ENCODE results near the gene SURF6. TPM values are rescaled to one million over a fixed set of nuclear protein-coding genes. Genes with fewer than 3 reads are reported as not detected.
"Not testable (repeated sequence)": the region's sequence is repeated elsewhere in the genome, so short reads cannot be mapped to it uniquely, and the experiment has no call there.

The SURF6 gene
- total RNA-seq (10 to 100 TPM; 29.8 to 34.1 TPM), polyA plus RNA-seq (10 to 100 TPM in 2 of 3 donors, 1 to 10 TPM in 1; 4.9 to 16.9 (median 10.1) TPM), total RNA-seq (36.9 to 153 (median 71.6) reads per million in 6 experiments)

DNA sequence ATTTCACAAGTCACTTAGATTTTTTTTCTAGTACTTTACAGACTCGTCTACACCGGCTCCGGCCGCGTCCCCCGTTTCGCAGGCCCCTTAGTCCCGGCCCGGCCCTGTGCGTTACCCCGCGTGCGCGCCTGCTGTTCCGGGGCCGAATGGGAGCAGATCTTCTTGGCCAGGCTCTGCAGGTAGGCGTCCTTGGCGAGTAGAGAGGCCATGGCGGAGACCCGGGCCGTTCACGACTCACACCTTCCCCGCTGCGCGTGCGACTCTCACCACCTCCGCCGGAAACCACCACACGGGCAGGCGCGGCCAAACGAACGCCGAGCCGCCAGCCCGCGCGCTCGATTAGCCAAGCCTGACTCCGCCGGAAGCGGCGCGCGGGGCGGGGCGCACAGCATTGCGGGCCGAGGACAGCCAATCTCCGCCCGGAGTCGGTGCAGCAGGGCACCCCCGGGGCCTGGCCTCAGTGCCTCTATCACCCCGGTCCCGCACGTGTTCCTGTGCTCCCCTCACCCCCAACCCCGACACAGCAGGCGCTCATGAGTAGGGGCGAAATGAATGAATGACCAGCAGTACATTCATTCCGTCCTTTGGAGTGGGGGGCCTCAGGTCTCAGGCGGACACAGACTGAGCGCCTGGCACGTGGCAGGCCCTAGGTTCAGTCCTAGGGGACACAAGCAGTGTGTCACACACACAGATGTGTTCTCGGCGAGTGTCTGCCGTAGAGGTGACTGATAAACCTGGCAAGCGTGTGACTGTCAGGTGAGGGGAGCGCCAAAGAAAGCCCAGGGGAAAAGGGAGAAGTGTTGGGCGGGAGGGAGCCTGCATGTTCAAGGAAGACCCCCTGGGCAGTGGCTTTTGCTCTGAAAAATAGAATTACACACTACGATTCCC lies at the start of gene SURF6:
Gene SURF6 (minus strand): TSS at position 265 of the 888 bp plus-strand sequence. CDS start 56 bp downstream, at position 209.
- Mint-ChIP-seq H3K36me3 (peaks cover 0 to 54% (median 7%) of the 10 kb centered on the region in 3 donors), H3K4me1 (peaks cover 22 to 65% (median 60%) of the 10 kb centered on the region in 4 donors)

DNA sequence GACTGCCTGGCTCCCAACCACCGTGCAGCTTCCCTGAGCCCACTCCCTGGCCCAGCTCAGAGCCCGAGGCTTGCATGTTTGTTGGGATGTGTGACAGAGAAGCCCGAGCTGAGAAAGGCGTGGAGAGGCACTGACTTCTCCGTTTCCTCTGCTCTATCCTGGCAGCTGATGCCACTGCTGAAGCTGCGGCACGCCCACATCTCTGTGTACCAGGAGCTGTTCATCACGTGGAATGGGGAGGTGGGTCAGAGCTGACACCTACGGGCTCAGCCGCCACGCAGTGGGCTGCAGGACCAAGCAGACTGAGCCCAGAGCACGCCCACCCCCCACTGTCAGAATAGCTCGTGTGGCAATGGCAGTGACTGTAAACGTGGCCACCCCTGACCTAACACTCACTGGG lies 49.5 kb upstream of the SURF6 start:
- ATAC-seq (no peak), DNase-seq (no peak)
- POLR2A ChIA-PET: interaction anchor here (0.7 kb wide), 1 partner anchor 29 kb away, joined by 5 read pairs; the partner anchor contains the start of genes SURF1 and SURF2
- Mint-ChIP-seq H3K27me3 (peaks cover 0 to 12% (median 2%) of the 10 kb centered on the region in 5 donors), H3K4me3 (no peak overlapping the region), H3K4me1 (no peaks in the 10 kb centered on the region), H3K9me3 (no peaks in the 10 kb centered on the region), H3K27ac (no peak overlapping the region), H3K36me3 (no peaks in the 10 kb centered on the region)

More for the DNA sequence above, at the start of gene SURF6:
- ATAC-seq (peak; percentile 93 to 95), DNase-seq (peak; percentile 88 to 94 (median 92))
- peak within 1 kb of the TSS; percentile 89 to 98 (median 96) for H3K27ac Mint-ChIP-seq
- POLR2A ChIA-PET: interaction anchor here (0.7 to 2.2 kb wide), 6 partner anchors 12 to 149 kb away, joined by 3 to 21 read pairs (median 4); partner anchors contain the start of genes MED22, RPL7A, SURF1 and SURF2
- no peaks in the 10 kb centered on the region for H3K27me3 Mint-ChIP-seq
- no peaks in the 10 kb centered on the region for H3K9me3 Mint-ChIP-seq
- H3K4me3 Mint-ChIP-seq: peak within 1 kb of the TSS; percentile 90 to 98 (median 96)

DNA sequence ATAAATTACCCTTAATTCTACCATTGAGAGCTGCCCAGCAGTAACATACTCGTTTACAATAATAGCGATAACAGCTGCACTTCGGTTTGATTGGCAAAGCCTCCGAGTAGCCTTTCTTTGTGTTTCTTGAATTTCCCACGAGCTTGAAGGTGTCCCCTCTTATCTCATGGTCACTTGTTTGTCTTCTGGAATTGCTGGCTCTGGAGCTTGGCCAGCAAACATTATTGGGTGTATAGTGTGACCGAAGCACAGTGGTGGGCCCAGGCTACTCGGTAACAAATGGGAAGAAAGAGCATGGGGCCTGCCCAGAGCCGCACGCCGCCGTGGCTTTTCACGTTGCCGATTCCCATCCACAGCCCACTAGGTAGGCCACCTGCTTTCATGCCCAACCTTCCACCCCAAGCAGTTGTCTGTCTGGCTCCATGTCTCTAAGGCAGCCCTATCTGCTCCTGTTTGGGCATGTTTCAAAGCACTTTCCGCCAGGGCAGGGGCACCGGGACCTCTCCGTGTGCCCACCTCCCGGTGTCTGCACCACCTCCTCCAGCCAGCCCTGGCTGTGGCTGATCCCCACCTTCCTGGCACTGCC lies 48.8 kb upstream of the SURF6 start:
- H3K4me3 Mint-ChIP-seq: no peak overlapping the region
- no peak for DNase-seq
- no peak for ATAC-seq
- H3K4me1 Mint-ChIP-seq: no peaks in the 10 kb centered on the region
- peaks cover 0 to 6% (median 0%) of the 10 kb centered on the region in 5 donors for H3K27me3 Mint-ChIP-seq
- H3K36me3 Mint-ChIP-seq: no peaks in the 10 kb centered on the region
- H3K9me3 Mint-ChIP-seq: no peaks in the 10 kb centered on the region
- POLR2A ChIA-PET: interaction anchor here (0.7 kb wide), 1 partner anchor 28 kb away, joined by 5 read pairs; the partner anchor contains the start of genes SURF1 and SURF2
- no peak overlapping the region for H3K27ac Mint-ChIP-seq

DNA sequence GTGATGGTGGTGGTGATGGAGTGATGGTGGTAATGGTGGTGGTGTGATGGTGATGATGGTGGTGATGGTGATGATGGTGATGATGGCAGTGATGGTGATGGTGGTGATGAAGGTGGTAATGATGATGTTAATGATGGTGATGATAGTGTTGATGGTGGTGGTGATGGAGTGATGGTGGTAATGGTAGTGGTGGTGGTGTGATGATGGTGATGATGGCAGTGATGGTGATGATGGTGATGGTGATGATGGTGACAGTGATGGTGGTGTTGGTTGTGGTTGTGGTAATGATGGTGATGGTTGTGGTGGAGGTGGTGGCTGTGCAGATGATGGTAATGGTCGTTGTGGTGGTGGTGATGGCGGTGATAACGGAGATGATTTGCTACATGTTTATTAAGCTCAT lies 47.5 kb upstream of the SURF6 start:
- POLR2A ChIA-PET: no interaction called here

DNA sequence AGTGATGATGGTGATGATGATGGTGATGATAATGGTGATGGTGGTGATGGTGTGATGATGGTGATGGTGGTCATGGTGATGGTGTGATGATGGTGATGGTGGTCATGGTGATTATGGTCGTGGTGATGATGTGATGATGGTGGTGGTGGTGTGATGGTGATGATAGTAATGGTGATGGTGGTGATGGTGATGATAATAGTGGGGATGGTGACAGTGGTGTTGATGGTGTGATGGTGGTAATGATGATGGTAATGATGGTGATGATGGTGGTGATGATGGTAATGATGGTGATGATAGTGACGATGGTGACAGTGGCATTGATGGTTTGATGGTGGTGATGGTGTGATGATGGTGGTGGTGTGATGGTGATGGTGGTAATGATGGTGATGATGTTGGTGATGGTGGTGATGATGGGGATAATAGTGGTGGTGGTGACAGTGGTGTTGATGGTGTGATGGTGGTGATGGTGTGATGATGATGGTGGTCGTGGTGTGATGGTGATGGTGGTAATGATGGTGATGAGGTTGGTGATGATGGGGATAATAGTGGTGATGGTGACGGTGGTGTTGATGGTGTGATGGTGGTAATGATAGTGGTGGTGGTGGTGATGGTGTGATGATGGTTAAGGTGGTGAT lies 46.6 kb upstream of the SURF6 start:
- ATAC-seq (no peak), DNase-seq (no peak)
- Mint-ChIP-seq H3K9me3 (no peaks in the 10 kb centered on the region), H3K4me1 (peaks cover 0 to 3% (median 0%) of the 10 kb centered on the region in 4 donors), H3K27ac (no peak overlapping the region), H3K27me3 (peaks cover 0 to 2% (median 0%) of the 10 kb centered on the region in 5 donors), H3K4me3 (no peak overlapping the region), H3K36me3 (no peaks in the 10 kb centered on the region)
- POLR2A ChIA-PET: no interaction called here

More for the DNA sequence above, 47.5 kb upstream of the SURF6 start:
- Mint-ChIP-seq H3K27ac (no peak overlapping the region), H3K4me3 (no peak overlapping the region), H3K36me3 (no peaks in the 10 kb centered on the region), H3K9me3 (no peaks in the 10 kb centered on the region), H3K4me1 (no peaks in the 10 kb centered on the region), H3K27me3 (peaks cover 0 to 3% (median 0%) of the 10 kb centered on the region in 5 donors)
- DNase-seq (no peak), ATAC-seq (no peak)

DNA sequence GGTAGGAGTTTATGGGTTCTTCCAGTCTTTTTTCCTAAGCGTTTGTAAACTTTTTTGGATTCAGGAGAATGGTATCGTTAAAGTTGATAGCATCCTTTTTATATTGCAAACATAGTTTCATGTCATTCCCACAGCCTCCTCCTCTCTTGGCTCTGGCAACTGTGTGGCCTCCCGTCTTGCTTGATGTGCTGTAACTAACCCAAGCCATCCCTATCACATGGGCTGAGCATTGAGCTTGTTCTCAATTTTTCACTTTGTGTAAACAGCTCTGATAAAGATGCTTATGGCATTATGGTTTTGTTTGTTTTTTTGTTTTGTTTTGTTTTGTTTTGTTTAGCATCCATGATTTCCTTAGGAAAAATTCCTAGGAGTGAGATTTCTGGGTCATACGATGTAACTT lies 44.7 kb upstream of the SURF6 start:
- Mint-ChIP-seq H3K4me3 (no peak overlapping the region), H3K4me1 (peaks cover 0 to 6% (median 3%) of the 10 kb centered on the region in 4 donors), H3K9me3 (no peaks in the 10 kb centered on the region), H3K36me3 (no peaks in the 10 kb centered on the region), H3K27me3 (no peaks in the 10 kb centered on the region), H3K27ac (no peak overlapping the region)
- DNase-seq (no peak), ATAC-seq (no peak)
- POLR2A ChIA-PET: interaction anchor here (0.5 to 0.7 kb wide), 2 partner anchors 104 to 661 kb away, joined by 4 to 5 read pairs; no protein-coding TSS in a partner anchor

DNA sequence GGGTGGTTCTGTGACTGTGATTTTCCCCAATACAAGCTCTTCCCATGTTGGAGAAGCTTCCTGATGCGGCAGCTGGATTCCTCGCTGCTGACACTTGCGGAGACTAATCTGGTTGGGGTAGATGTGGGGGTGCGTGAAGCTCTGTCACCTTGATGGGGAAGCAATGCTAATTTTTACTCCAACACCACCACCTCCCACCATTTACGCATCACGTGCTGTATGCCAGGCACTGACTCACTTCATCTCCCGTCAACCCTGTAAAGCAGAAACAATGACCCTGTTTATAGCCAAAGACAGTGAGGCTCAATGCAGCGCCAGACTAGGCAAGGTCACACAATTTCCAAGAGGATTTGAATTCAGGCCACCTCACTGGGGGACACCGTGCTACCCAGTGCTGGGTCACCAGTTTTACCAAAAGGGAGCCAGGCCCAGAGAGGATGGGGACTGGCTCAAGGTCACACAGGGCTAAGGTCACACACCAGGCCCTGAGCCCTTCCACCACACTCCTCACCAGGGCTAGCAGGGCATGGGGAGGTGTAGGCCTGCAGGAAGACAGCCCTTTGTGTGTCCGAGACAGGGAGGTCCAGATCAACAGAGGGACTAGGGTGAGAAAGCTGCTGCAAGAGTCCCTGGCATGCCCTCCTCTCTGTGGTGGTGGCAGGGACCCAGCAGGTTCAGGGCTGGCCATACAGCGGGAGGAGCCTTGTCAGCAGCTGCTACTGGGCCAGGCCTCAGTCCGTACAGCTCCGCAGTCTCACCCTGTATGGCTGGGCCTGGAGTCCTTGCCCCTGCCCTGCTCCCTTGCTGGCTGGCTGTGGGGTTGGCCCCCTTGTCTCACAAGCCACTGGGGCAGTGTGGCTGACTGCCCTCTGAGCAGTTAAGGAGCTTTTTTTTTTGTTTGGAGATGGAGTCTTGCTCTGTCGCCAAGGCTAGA lies 43.4 kb upstream of the SURF6 start:
- Mint-ChIP-seq H3K4me1 (peaks cover 5 to 13% (median 11%) of the 10 kb centered on the region in 4 donors), H3K27me3 (no peaks in the 10 kb centered on the region), H3K36me3 (peaks cover 0 to 3% (median 0%) of the 10 kb centered on the region in 3 donors), H3K27ac (peak overlapping the region in 1 of 10 donors; percentile 12), H3K4me3 (peak overlapping the region in 1 of 10 donors; percentile 12), H3K9me3 (no peaks in the 10 kb centered on the region)
- POLR2A ChIA-PET: interaction anchor here (0.7 kb wide), 1 partner anchor 31 kb away, joined by 3 read pairs; the partner anchor contains the start of genes MED22 and RPL7A
- ATAC-seq (no peak), DNase-seq (no peak)

DNA sequence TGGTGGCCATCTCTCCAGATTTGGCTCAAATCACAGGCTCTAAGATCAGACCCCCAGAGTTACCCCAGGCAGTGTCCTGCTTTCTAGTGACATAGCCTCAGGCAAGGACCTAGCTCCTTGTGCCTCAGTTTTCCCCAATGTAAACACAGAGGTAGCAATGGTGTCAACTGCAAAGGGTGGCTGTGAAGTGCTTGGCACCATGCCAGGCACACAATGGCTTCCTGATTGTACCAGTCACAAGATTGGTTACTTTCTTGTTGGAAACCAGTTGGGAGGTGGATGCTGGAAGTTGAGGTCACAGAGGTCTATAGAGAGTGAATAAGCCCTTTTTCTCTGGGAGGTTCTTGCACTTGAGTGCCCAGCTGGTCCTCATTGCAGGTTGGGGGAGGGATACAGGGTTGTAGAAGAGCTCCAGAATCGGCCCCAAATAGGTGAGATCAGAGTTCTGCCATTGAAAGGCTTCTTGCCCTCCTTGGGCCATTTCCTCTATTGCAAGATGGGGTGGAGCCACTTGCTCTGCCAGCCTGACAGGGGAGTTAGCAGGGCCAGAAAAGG lies 42.5 kb upstream of the SURF6 start:
- Mint-ChIP-seq H3K9me3 (no peaks in the 10 kb centered on the region), H3K27ac (peak overlapping the region in 2 of 10 donors; percentile 48 to 83), H3K27me3 (no peaks in the 10 kb centered on the region), H3K4me1 (peaks cover 5 to 18% (median 17%) of the 10 kb centered on the region in 4 donors), H3K36me3 (peaks cover 0 to 3% (median 0%) of the 10 kb centered on the region in 3 donors), H3K4me3 (peak overlapping the region in 5 of 10 donors; percentile 22 to 82 (median 55))
- ATAC-seq (no peak), DNase-seq (no peak)
- POLR2A ChIA-PET: no interaction called here

DNA sequence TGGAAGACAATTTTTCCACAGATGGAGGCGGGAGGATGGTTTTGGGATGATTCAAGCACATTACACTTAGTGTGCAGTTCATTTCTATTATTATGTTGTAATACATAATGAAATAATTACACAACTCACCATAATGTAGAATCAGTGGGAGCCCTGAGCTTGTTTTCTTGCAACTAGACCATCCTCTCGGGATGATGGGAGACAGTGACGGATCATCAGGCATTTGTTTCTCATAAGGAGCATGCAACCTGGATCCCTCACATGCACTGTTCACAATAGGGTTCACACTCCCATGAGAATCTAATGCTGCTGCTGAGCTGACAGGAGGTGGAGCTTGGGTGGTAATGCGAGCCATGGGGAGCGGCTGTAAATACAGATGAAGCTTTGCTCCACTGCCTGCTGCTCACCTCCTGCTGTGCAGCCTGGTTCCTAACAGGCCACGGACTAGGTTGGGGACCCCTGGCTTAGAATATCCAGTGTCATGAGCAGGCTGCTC lies 41.8 kb upstream of the SURF6 start:
- Mint-ChIP-seq H3K27me3 (no peaks in the 10 kb centered on the region), H3K9me3 (no peaks in the 10 kb centered on the region), H3K4me3 (peak overlapping the region in 2 of 10 donors; percentile 22 to 72), H3K4me1 (peaks cover 5 to 25% (median 22%) of the 10 kb centered on the region in 4 donors), H3K36me3 (peaks cover 0 to 10% (median 0%) of the 10 kb centered on the region in 3 donors), H3K27ac (peak overlapping the region in 1 of 10 donors; percentile 48)
- DNase-seq: no peak
- no peak for ATAC-seq
- POLR2A ChIA-PET: interaction anchor here (1.5 to 9.6 kb wide), 3 partner anchors 21 to 29 kb away, joined by 5 to 106 read pairs (median 9); partner anchors contain the start of genes MED22, RPL7A, SURF1 and SURF2

DNA sequence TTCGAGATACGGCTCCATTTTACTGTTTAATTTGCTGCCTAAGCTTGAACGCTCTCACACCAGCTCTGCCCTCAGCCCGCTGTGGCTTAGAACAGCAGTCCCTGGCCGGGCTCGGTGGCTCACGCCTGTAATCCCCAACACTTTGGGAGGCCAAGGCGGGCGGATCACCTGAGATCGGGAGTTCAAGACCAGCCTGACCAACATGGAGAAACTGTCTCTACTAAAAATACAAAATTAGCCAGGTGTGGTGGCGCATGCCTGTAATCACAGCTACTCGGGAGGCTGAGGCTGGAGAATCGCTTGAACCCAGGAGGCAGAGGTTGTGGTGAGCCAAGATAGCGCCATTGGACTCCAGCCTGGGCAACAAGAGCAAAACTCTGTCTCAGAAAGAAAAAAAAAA lies 41.3 kb upstream of the SURF6 start:
- H3K4me1 Mint-ChIP-seq: peaks cover 9 to 29% (median 27%) of the 10 kb centered on the region in 4 donors
- not testable (repeated sequence) for ATAC-seq, H3K27me3 Mint-ChIP-seq, DNase-seq, H3K9me3 Mint-ChIP-seq
- peaks cover 0 to 11% (median 0%) of the 10 kb centered on the region in 3 donors for H3K36me3 Mint-ChIP-seq
- H3K4me3 Mint-ChIP-seq: peak overlapping the region in 9 of 10 donors; percentile 41 to 84 (median 74)
- H3K27ac Mint-ChIP-seq: peak overlapping the region in 4 of 10 donors; percentile 24 to 62 (median 42)
- POLR2A ChIA-PET: interaction anchor here (0.7 to 9.6 kb wide), 7 partner anchors 10 to 42 kb away, joined by 3 to 106 read pairs (median 5); partner anchors contain the start of genes MED22, REXO4, RPL7A and SURF1

Data from naive thymus-derived CD8-positive, alpha-beta T cell (primary cell).